Measurements from ENCODE around the gene ANKRD63.

DNA sequence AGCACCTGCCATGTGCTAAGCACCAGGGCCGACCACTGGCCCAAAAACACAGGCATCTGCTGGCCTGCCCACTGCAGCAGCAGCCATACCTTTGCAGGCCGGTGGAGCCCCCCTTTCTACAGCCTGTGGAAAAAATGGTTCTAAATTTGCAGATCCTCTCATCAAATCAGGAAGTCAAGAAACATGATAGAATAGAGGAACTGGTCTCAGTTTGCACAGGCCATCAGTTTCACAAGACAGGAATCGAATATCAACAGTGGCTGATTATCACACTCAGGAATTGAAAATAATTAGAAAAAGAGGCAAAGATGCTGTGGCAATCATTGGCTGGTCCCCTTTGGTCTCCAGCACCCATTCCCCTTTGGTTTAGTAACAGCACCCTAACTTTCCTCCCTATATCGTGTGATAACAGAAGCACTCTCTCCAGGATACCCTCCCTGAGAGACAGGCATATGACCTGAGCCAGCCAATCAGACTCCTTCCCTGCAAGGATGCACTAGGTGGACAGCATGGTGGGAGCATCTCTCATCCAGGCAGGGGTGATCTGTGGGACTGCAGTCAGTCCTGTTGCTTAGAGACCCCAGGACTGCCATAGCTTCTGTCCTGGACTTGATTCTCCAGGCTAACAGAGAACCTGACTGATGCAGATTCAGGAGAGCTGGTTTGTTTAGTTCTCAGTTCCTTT lies 47.5 kb downstream of the ANKRD63 start:
- TF ChIP-seq, protein P1, sequence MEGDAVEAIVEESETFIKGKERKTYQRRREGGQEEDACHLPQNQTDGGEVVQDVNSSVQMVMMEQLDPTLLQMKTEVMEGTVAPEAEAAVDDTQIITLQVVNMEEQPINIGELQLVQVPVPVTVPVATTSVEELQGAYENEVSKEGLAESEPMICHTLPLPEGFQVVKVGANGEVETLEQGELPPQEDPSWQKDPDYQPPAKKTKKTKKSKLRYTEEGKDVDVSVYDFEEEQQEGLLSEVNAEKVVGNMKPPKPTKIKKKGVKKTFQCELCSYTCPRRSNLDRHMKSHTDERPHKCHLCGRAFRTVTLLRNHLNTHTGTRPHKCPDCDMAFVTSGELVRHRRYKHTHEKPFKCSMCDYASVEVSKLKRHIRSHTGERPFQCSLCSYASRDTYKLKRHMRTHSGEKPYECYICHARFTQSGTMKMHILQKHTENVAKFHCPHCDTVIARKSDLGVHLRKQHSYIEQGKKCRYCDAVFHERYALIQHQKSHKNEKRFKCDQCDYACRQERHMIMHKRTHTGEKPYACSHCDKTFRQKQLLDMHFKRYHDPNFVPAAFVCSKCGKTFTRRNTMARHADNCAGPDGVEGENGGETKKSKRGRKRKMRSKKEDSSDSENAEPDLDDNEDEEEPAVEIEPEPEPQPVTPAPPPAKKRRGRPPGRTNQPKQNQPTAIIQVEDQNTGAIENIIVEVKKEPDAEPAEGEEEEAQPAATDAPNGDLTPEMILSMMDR (IDR thresholded peaks at IDR 0.05) = no peak
- no peak for TF ChIP-seq POLR2A (IDR thresholded peaks at IDR 0.05)

Measured in Peyer's patch (tissue), 4 donors.